Stimulated activated CD4-positive, alpha-beta T cell treated with anti-CD3 and anti-CD28 coated beads, Interleukin-2, amount 100 ng/mL, for 48 hours (primary cell): ENCODE results near the gene ISYNA1.
A peak's percentile ranks its signal among the peaks of the same experiment; 100 is the strongest.
"Not testable (repeated sequence)": the region's sequence is repeated elsewhere in the genome, so short reads cannot be mapped to it uniquely, and the experiment has no call there.

Experiments
- DNase-seq, 2 donors: peaks; one replicate each; pipeline ENCODE4 v3.0.0-alpha.2; 2020

ISYNA1 gene

GRCh38 chr19:18418029-18418482 is 19.9 kb downstream of the ISYNA1 start:
- DNase-seq = no peak

GRCh38 chr19:18417250-18418028 is 20.5 kb downstream of the ISYNA1 start:
- no peak for DNase-seq

- peak in 1 of 2 donors; percentile 56 for DNase-seq
Measured at GRCh38 chr19:18416778-18417249, 21.1 kb downstream of the ISYNA1 start.

- no peak for DNase-seq
Measured at GRCh38 chr19:18415178-18415867, 22.6 kb downstream of the ISYNA1 start.

- DNase-seq = no peak
Measured at GRCh38 chr19:18414504-18415177, 23.3 kb downstream of the ISYNA1 start.

GRCh38 chr19:18412610-18413239 is 25.2 kb downstream of the ISYNA1 start:
- no peak for DNase-seq

GRCh38 chr19:18408053-18408476 is 29.9 kb downstream of the ISYNA1 start:
- no peak for DNase-seq

GRCh38 chr19:18406749-18407148 is 31.2 kb downstream of the ISYNA1 start:
- DNase-seq = no peak

GRCh38 chr19:18405754-18406153 is 32.2 kb downstream of the ISYNA1 start:
- DNase-seq = not testable (repeated sequence)

GRCh38 chr19:18402455-18403248 is 35.3 kb downstream of the ISYNA1 start:
- not testable (repeated sequence) for DNase-seq

- DNase-seq = no peak
Measured at GRCh38 chr19:18401580-18402112, 36.3 kb downstream of the ISYNA1 start.

GRCh38 chr19:18399008-18399407 is 38.9 kb downstream of the ISYNA1 start:
- no peak for DNase-seq

- DNase-seq = no peak
Measured at GRCh38 chr19:18397242-18398202, 40.4 kb downstream of the ISYNA1 start, which contains the start of gene LRRC25. Gene LRRC25 (minus strand): TSS chr19:18397622. CDS start chr19:18396963, 659 bp downstream.

- no peak for DNase-seq
Measured at GRCh38 chr19:18396471-18397241, 41.3 kb downstream of the ISYNA1 start.

GRCh38 chr19:18393836-18394235 is 44.1 kb downstream of the ISYNA1 start:
- DNase-seq = no peak

GRCh38 chr19:18392926-18393325 is 45.0 kb downstream of the ISYNA1 start:
- no peak for DNase-seq

GRCh38 chr19:18392417-18392816 is 45.5 kb downstream of the ISYNA1 start:
- no peak for DNase-seq

GRCh38 chr19:18391509-18392075 is 46.3 kb downstream of the ISYNA1 start:
- DNase-seq = no peak
